ENCODE results near the gene ELOA. TPM values are rescaled to one million over a fixed set of nuclear protein-coding genes. Genes with fewer than 3 reads are reported as not detected.

Gene ELOA, protein sequence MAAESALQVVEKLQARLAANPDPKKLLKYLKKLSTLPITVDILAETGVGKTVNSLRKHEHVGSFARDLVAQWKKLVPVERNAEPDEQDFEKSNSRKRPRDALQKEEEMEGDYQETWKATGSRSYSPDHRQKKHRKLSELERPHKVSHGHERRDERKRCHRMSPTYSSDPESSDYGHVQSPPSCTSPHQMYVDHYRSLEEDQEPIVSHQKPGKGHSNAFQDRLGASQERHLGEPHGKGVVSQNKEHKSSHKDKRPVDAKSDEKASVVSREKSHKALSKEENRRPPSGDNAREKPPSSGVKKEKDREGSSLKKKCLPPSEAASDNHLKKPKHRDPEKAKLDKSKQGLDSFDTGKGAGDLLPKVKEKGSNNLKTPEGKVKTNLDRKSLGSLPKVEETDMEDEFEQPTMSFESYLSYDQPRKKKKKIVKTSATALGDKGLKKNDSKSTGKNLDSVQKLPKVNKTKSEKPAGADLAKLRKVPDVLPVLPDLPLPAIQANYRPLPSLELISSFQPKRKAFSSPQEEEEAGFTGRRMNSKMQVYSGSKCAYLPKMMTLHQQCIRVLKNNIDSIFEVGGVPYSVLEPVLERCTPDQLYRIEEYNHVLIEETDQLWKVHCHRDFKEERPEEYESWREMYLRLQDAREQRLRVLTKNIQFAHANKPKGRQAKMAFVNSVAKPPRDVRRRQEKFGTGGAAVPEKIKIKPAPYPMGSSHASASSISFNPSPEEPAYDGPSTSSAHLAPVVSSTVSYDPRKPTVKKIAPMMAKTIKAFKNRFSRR
- 10 to 100 TPM; 34.4 to 34.8 TPM for total RNA-seq
- long read RNA-seq, donor 1, full-length matches to known transcripts, result 3 of 14 reads
- long read RNA-seq, donor 1, partial matches to known transcripts, result 10 of 14 reads
- long read RNA-seq, donor 1, other reads (novel, unspliced or antisense), result 1 of 14 reads
- long read RNA-seq, donor 2, full-length matches to known transcripts, result 4 of 63 reads
- long read RNA-seq, donor 2, partial matches to known transcripts, result 55 of 63 reads
- long read RNA-seq, donor 2, other reads (novel, unspliced or antisense), result 4 of 63 reads

GRCh38 chr1:23743287-23744152, at the start of gene ELOA:
TSS of gene ELOA (plus strand) at chr1:23743471. CDS start at chr1:23743504, 33 bp downstream.
- DNase-seq (ENCODE audit: low spot score), result peak; percentile 94
- intact Hi-C loops (cut with DNase I), result no loop called here

GRCh38 chr1:23693599-23693998, 49.7 kb upstream of the ELOA start:
- no peak for DNase-seq (ENCODE audit: low spot score)
- intact Hi-C loops (cut with DNase I), result loop anchor here in 1 of 2 donors (5.0 kb wide), 1 partner anchor 1059 kb away; no protein-coding TSS in a partner anchor

DNA sequence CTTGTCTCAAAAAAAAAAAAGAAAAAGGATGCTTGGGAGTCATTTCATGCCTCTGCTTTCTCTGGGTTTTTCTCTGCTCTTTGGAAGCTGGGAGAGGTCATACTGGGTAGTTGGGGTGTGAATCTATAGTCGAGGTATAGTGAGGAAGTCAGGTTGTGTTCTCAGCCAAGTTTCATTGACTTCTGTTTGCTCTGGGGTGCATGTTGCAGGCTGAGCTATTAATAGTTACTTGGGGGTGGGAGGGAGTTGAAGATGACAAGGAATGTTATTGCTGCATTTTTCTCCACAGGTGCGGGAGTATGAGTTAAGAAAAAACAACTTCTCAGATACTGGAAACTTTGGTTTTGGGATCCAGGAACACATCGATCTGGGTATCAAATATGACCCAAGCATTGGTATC, 48.9 kb upstream of the ELOA start:
- intact Hi-C loops (cut with DNase I), result loop anchor here in 1 of 2 donors (5.0 kb wide), 1 partner anchor 1058 kb away; no protein-coding TSS in a partner anchor

DNA sequence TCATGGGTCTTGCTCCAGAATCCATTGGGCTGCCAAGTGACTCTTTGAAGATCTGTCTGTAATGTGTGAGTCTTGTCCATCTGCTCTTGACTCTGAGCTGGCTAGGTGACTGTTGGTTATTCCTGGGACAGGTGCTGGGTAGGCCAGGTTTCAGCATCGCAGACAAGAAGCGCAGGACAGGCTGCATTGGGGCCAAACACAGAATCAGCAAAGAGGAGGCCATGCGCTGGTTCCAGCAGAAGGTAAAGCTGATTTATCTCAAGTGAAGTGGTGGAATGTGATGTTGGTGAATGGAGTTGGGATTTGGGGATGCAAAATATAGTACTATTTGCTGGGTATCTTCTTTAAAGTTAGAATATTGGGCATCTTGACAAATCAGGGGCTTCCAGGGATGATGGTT, 47.6 kb upstream of the ELOA start:
- intact Hi-C loops (cut with DNase I), result no loop called here
- no peak for DNase-seq (ENCODE audit: low spot score)

More for the DNA sequence above, 48.9 kb upstream of the ELOA start:
- DNase-seq (ENCODE audit: low spot score), result no peak

DNA sequence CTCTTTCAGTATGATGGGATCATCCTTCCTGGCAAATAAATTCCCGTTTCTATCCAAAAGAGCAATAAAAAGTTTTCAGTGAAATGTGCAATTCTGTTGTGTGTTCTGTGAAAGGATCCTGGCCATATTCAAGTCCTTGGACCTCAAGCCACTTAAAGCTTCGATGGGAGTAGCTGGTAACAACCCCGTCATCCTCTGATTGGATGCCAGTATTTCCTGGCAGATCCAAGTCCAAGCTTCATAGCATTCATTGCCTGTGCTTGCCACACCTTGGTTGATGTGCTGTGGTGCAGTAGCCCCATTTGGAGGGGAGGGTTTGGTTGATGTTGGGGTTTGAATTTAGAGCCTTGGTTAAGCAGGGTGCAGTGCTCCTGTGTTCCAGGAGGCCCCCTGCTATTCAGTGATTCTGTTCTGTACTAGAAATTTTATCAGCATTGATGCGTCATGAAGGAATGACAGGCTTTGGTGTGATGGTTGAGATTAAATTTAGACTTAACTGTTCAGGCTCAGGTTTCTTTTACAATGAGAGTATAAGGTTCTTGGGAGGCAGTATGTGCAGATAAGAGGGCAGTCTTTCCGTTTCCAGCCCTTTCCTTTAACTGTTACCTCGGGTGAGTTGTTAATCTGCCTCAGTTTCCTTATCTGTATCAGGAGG, 46.8 kb upstream of the ELOA start:
- no peak for DNase-seq (ENCODE audit: low spot score)
- intact Hi-C loops (cut with DNase I), result no loop called here

- no peak for DNase-seq (ENCODE audit: low spot score)
- intact Hi-C loops (cut with DNase I), result no loop called here
Measured at GRCh38 chr1:23698466-23698865, 44.8 kb upstream of the ELOA start.

GRCh38 chr1:23699280-23700179, 43.7 kb upstream of the ELOA start:
- intact Hi-C loops (cut with DNase I), result no loop called here
- no peak for DNase-seq (ENCODE audit: low spot score)

DNA sequence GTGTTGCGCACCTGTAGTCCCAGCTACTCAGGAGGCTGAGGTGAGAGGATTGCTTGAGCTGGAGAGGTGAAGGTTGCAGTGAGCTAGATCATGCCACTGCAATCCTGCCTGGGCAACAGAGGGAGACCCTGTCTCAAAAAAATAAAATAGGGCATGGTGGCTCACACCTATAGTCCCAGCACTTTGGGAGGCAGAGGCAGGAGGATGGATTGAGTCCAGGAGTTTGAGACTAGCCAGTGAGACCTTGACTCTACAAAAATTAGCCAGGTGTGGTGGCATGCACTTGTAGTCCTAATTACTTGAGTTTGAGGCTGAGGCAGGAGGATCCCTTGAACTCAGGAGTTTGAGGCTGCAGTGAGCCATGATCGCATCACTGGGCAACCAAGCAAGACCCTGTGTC, 42.0 kb upstream of the ELOA start:
- DNase-seq (ENCODE audit: low spot score), result no peak
- intact Hi-C loops (cut with DNase I), result no loop called here

GRCh38 chr1:23701996-23702395, 41.3 kb upstream of the ELOA start:
- no peak for DNase-seq (ENCODE audit: low spot score)
- intact Hi-C loops (cut with DNase I), result no loop called here

- DNase-seq (ENCODE audit: low spot score), result no peak
- intact Hi-C loops (cut with DNase I), result no loop called here
Measured at GRCh38 chr1:23704834-23705495, 38.3 kb upstream of the ELOA start.

DNA sequence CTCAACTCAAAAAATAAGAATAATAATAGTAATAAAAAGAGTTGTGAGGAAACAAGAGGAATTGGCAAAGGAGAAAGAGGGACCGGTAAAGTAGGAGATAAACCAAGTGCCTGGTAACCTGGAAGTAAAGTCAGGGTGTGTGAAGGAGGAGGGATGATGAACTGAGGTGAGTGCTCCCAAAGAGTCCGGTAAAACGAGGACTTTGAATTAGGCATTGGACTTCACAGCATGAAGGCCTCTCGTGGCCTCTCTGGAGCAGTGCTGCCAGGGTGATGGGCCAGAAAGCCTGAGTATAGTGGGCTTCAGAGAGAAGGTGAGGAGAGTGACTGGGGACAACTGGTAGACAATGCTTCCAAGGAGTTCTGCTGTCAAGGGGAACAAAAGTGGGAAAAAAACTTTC, 34.0 kb upstream of the ELOA start:
- DNase-seq (ENCODE audit: low spot score), result no peak
- intact Hi-C loops (cut with DNase I), result no loop called here

- no peak for DNase-seq (ENCODE audit: low spot score)
- intact Hi-C loops (cut with DNase I), result no loop called here
Measured at GRCh38 chr1:23718482-23718881, 24.8 kb upstream of the ELOA start.

DNA sequence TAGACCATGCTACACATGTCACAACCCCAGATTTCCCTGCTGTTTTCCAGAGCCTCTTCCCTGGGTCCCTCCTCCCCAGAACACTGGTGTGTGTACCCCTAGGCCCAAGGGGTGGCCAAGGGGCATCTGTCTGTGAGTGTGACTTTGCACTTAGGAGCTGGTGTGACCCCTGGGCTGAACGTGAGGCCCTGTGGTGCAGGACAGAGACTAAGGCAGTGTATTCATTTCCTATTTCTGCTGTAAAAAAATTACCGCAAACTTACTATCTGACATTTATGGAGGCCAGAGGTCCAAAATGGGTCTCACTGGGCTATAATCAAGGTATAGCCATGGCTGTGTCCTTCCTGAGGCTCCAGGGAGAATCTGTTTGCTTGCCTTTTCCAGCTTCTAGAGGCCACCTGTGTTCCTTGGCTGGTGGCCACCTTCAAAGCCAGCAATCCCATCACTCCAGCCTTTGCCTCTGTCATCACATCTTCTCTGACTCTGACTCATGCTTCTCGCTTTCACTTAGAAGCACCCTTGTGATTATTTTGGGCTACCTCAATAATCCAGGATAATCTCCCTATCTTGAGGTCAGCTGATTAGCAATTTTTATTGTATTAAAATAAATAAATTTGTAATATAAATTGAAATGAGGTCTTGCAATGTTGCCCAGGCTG, 24.0 kb upstream of the ELOA start:
- no peak for DNase-seq (ENCODE audit: low spot score)
- intact Hi-C loops (cut with DNase I), result no loop called here

DNA sequence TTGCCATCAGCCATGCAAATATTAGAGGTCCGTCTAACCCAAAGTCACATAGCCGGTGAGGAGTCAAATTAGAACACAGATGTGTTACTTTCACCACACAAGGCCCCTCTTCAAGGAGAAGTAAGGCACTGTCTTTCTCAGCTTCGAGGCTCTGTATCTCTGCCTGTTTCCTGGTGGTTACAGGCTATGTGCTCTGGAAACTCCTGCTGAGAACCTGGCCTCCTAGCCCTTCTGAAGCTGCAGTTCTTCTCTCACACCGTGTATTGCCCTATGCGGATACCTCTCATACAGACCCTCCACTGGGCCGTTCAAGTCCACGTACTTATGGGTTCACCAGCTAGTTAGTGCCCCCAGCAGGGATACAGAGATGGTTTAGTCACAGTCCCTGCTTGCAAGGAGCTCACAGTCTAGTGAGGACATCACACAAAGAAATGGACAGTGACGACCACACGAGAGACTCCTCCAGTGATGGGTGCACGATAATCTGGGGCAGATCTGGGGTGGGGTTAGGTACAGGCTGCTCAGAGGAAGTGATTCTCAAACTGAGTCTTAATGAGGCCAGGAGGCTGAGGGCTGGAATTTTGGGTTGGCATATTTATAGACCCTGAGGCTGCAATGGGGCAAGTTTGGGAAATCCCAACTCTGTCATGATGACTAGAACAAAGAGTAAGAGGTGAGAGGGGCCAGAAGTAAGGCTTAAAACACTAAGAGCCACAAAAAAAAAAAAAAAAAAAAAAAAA, 22.8 kb upstream of the ELOA start:
- intact Hi-C loops (cut with DNase I), result no loop called here
- no peak for DNase-seq (ENCODE audit: low spot score)

DNA sequence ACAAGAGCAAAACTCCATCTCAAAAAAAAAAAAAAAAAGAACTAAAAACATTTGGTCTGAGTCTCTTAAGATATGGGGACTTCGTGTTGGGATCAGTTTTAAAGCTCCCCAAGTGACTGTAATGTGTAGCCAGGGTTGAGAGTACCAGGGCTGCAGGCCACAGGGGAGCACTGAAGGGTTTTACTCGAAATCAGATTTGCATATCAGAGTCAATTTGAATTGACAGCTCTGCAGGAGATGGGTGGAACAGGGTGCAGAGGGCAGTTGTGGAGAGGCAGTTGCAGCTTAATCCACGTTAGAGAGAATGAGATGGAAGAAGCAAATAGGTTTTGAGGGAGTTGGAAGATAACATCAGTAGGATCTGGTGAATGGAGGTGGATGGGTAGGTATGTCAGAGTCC, 20.6 kb upstream of the ELOA start:
- no peak for DNase-seq (ENCODE audit: low spot score)
- intact Hi-C loops (cut with DNase I), result no loop called here

GRCh38 chr1:23726686-23727085, 16.6 kb upstream of the ELOA start:
- no peak for DNase-seq (ENCODE audit: low spot score)
- intact Hi-C loops (cut with DNase I), result no loop called here

Data from posterior vena cava (tissue), 2 donors.